GM13977 (cell line): ENCODE results near the gene ADAM10.

Experiments
- DNase-seq: peaks from one replicate; pipeline ENCODE4 v3.0.0; 2012; ENCODE audit warnings: low spot score
- CTCF ChIP-seq: IDR thresholded peaks from 2 replicates; pipeline ENCODE4 v1.5.1; 2012; ENCODE audit warnings: mild to moderate bottlenecking, control low read depth; ENCODE audit not compliant: insufficient read depth; ENCODE audit errors: extremely low read depth, missing control alignments
- in situ Hi-C: fragments of 300-500 bp; cut with MboI; formaldehyde crosslinking; loops from one replicate; pipeline ENCODE4 v1.12.0; 2022; ENCODE audit warnings: low sequenced_read_pairs, low pct_unique_long_range_greater_than_20kb, mixed read lengths, inconsistent platforms; ENCODE audit not compliant: unreplicated experiment

Gene ADAM10

GRCh38 chr15:58585693-58586443 lies 163.6 kb downstream of the ADAM10 start:
- TF ChIP-seq CTCF: no peak
- in situ Hi-C loops: no loop called here
- peak; percentile 11 for DNase-seq

GRCh38 chr15:58584789-58585461 lies 164.6 kb downstream of the ADAM10 start:
- TF ChIP-seq CTCF: no peak
- DNase-seq: no peak
- in situ Hi-C loops: no loop called here

- no peak for TF ChIP-seq CTCF
- in situ Hi-C loops: no loop called here
- no peak for DNase-seq
These were observed 166.2 kb downstream of the ADAM10 start for GRCh38 chr15:58583171-58583908.

GRCh38 chr15:58582160-58582559 lies 167.3 kb downstream of the ADAM10 start:
- in situ Hi-C loops: no loop called here
- TF ChIP-seq CTCF: no peak
- DNase-seq: no peak

GRCh38 chr15:58576657-58577056 lies 172.8 kb downstream of the ADAM10 start:
- no peak for DNase-seq
- no peak for TF ChIP-seq CTCF
- in situ Hi-C loops: no loop called here

DNA sequence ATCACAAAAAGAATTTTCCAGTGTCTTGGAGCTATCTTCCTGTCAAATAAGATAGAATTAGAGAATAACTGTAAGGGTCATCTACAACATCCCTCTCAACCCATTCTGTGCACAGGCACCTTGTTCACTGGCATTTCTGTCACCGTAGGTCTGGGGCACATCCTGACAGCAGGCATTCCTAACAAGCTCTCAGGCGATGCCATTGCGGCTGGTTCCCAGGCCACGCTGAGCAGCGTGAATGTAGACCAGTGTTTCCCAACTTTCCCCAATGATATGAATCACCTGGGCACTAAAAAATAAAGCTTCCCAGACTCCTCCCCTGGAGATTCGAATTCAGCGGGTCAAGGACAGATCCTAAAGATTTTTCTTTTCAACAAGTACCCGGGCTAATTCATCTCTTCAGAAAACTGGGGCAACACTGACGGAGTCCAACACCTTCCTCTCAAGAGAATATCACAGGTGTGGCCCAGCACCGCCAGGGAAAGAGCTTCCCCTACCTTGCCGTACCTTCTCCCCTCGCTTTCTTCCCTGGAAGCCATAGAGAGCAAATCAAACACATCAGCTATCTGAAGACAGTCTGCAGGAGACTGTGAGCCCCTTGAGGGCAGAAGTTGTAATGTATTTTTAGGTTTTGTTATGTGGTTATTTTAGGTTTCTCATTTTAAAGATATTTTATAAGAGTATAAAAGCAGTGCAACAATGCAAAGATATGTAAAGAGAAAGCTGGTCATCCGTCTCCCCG lies 174.3 kb downstream of the ADAM10 start:
- TF ChIP-seq CTCF: no peak
- DNase-seq: no peak
- in situ Hi-C loops: no loop called here
